IPS-18c (cell line): ENCODE results near the gene TRAPPC5.

Experiments
- H3K4me3 ChIP-seq: 2 replicates; pipeline ENCODE4 v1.7.0; 2013; ENCODE audit warnings: low read depth, mild to moderate bottlenecking, low read length, moderate library complexity; ENCODE audit not compliant: insufficient read depth
- H3K9me3 ChIP-seq: one replicate; pipeline ENCODE4 v1.6.1; 2013; ENCODE audit warnings: mild to moderate bottlenecking, low read length, moderate library complexity; ENCODE audit not compliant: control insufficient read depth, insufficient read depth

TRAPPC5 gene

GRCh38 chr19:7706188-7706954, 25.7 kb downstream of the TRAPPC5 start:
- H3K4me3 ChIP-seq = no peak overlapping the region
- no peaks in the 10 kb centered on the region for H3K9me3 ChIP-seq

DNA sequence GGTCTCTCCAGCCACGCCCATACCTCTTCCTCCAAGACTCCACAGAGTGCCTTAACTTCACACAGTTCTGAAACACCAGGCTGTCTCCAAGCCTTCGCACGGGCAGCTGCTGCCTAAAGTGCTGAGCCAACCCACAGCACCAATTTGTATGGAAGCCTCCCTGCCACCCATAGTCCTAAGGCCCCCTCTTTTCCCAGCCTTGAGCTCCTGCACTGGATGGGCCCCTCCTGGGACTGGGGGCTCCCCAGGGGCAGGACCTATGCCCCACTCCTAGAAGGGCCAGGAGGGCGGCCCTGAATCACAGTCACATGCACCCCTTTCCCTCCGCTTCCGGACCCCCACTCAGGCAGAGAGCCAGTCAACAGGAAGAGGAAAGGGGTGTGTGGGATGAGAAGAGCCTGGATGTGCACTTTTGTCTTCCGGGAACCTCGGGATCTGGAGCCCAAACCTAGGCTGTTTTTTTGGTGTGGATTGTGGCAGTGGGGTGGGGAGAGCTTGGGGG, 26.4 kb downstream of the TRAPPC5 start:
- Histone ChIP-seq H3K4me3 (no peak overlapping the region), H3K9me3 (no peaks in the 10 kb centered on the region)

DNA sequence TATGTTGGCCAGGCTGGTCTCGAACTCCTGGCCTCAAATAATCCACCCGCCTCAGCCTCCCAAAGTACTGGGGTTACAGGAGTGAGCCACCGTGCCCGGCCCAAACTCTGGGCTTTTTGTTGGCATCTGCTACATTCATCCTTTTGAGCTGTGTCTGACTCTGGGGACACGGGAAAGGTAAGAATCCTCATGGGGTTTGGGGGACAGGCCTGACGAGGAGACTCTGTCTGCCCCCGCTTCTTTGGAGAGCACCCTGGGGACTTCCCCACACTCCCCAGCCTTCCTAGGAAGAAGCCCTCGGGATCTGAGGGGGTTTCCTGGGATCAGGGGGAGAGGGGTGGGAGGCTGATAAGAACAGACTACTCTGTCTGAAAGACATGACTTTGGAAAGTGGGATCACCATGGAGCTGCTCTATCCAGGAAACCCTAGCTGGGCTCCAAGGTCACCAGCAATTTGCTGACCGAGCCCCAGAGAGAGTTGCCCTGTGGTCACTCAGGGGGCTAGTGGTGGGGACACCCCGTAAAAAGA, 29.4 kb downstream of the TRAPPC5 start:
- no peak overlapping the region for H3K4me3 ChIP-seq
- H3K9me3 ChIP-seq = no peaks in the 10 kb centered on the region

GRCh38 chr19:7710616-7711015, 30.0 kb downstream of the TRAPPC5 start:
- no peaks in the 10 kb centered on the region for H3K9me3 ChIP-seq

DNA sequence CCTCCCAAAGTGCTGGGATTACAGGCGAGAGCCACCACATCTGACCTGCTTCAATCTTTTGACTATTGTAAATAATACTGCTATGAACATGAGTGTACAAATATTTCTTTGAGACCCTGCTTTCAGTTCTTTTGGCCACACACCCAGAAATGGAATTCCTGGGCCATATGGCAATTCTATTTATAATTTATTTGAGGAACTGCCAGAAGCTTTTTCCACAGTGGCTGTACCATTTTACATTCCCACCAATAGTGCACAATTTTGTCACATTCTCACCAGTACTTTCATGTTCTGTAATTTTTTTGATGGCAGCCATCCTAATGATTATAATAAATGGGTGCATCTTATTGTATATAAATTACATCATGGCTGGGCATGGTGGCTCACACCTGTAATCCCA, 35.0 kb downstream of the TRAPPC5 start:
- no peaks in the 10 kb centered on the region for H3K9me3 ChIP-seq
- H3K4me3 ChIP-seq = no peak overlapping the region

More at GRCh38 chr19:7710616-7711015, 30.0 kb downstream of the TRAPPC5 start:
- no peak overlapping the region for H3K4me3 ChIP-seq

- no peaks in the 10 kb centered on the region for H3K9me3 ChIP-seq
- no peak overlapping the region for H3K4me3 ChIP-seq
These were observed 36.1 kb downstream of the TRAPPC5 start for GRCh38 chr19:7716762-7717161.

GRCh38 chr19:7718668-7719067, 38.0 kb downstream of the TRAPPC5 start:
- no peaks in the 10 kb centered on the region for H3K9me3 ChIP-seq

DNA sequence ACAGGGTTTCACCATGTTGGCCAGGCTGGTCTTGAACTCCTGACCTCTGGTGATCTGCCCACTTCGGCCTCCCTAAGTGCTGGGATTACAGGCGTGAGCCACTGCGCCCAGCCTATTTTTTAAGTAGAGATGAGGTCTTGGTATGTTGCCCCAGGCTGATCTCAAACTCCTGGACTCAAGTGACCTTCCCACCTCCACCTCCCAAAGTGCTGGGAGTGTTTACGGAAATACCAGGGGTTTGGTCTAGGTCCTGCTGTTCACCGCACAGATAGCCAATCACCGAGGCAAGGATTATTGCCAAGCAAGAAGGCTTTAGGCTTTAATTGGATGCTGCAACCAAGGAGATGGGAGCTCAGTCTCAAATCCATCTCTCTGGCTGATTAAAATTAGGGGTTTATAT, 39.7 kb downstream of the TRAPPC5 start:
- H3K4me3 ChIP-seq = no peak overlapping the region

More at GRCh38 chr19:7718668-7719067, 38.0 kb downstream of the TRAPPC5 start:
- no peak overlapping the region for H3K4me3 ChIP-seq

DNA sequence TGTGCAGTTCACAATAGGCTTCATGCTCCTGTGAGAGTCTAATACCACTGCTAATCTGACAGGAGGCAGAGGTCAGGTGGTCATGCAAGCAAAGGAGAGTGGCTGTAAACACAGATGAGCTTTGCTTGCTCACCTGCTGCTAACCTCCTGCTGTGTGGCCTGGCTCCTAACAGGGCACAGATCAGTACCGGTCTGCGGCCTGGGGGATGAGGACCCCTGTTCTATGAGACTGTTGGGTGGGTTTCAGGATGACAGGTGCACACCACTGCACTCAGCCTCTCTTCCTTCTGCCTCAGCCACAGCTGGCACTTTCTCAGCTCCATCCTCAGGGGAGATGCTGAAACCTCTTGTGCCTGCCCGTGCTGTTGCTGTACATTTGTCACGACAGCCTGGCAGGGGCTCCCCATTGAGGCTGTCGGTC, 41.6 kb downstream of the TRAPPC5 start:
- Histone ChIP-seq H3K9me3 (no peaks in the 10 kb centered on the region), H3K4me3 (no peak overlapping the region)

More for the DNA sequence above, 39.7 kb downstream of the TRAPPC5 start:
- H3K9me3 ChIP-seq = no peaks in the 10 kb centered on the region

- Histone ChIP-seq H3K4me3 (no peak overlapping the region), H3K9me3 (no peaks in the 10 kb centered on the region)
These were observed 45.2 kb downstream of the TRAPPC5 start for GRCh38 chr19:7725791-7726190.

- Histone ChIP-seq H3K9me3 (no peaks in the 10 kb centered on the region), H3K4me3 (no peak overlapping the region; the same call in 1 of the 2 replicates)
These were observed 48.6 kb downstream of the TRAPPC5 start for GRCh38 chr19:7729211-7729610.

GRCh38 chr19:7729831-7730285, 49.2 kb downstream of the TRAPPC5 start:
- H3K4me3 ChIP-seq = peak overlapping the region; percentile 47
- no peaks in the 10 kb centered on the region for H3K9me3 ChIP-seq

GRCh38 chr19:7730286-7731217, 49.9 kb downstream of the TRAPPC5 start:
- H3K9me3 ChIP-seq = no peaks in the 10 kb centered on the region
- peak overlapping the region; percentile 47 for H3K4me3 ChIP-seq

DNA sequence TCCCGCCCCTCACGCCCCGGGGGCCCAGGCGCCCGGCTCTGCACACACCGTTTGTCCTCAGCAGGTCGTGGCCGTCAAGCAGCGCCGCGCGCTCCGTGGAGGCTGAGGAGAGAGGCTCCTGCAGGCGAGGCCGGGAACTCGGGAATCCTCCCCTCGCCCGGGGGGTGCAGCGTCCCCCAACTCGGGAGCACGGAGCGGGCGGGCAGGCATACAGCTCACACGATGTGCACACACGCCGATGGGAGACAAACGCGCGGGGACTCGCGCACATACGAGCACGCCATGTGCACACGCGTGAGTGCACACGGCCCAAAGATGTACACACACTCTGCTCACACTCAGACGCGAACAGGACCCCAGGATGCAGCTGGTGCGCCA, 50.6 kb downstream of the TRAPPC5 start:
- H3K4me3 ChIP-seq = no peak overlapping the region

DNA sequence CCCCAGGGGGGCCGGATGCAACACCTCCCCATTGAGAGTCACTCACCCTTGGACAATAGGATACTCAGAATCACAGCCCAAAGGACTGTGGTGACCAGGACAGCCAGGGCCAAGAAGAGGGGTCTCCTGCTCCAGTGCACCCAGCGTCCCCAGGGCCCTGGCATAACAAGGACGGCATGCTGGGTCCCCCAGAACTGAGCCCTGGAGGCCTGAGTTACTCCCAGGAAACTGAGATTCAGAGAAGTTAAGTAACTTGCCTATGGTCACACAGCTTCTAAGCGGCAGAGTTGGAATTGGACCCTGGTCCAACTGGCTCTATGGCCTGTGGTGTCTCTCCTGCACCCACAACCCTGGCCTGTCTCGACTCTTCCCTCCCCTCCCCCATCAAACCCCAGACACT, 51.0 kb downstream of the TRAPPC5 start:
- Histone ChIP-seq H3K9me3 (no peaks in the 10 kb centered on the region), H3K4me3 (no peak overlapping the region)

More for the DNA sequence above, 50.6 kb downstream of the TRAPPC5 start:
- no peaks in the 10 kb centered on the region for H3K9me3 ChIP-seq

GRCh38 chr19:7732045-7732444, 51.4 kb downstream of the TRAPPC5 start, which contains the start of gene CLEC4G:
Gene CLEC4G (minus strand): TSS chr19:7732110. CDS start chr19:7732102, 8 bp downstream.
- Histone ChIP-seq H3K4me3 (no peak within 1 kb of the TSS), H3K9me3 (no peaks in the 10 kb centered on the region)

- Histone ChIP-seq H3K9me3 (no peaks in the 10 kb centered on the region), H3K4me3 (no peak overlapping the region)
These were observed 52.7 kb downstream of the TRAPPC5 start for GRCh38 chr19:7733376-7733775.
